PC-3 (cell line): ENCODE results near the gene PIAS3. TPM values are rescaled to one million over a fixed set of nuclear protein-coding genes. Genes with fewer than 3 reads are reported as not detected.
A peak's percentile ranks its signal among the peaks of the same experiment; 100 is the strongest.

ENCODE experiments used
- ATAC-seq: fragments of 200-7000 bp; cut with Tn5 transposase; 2 replicates; pipeline ENCODE4 v1.9.1; 2020; ENCODE audit warnings: mild to moderate bottlenecking, moderate library complexity
- Bru-seq: library from RNA; stranded (reverse); fragments of 400-500 nt; gene quantifications from one replicate; lab custom pipeline; 2021; lab: Mats Ljungman, UMichigan
- BruChase-seq, 2 experiments: library from RNA; stranded (reverse); fragments of 400-500 nt; gene quantifications; one replicate each; lab custom pipeline; 2021; lab: Mats Ljungman, UMichigan
- BruUV-seq: library from RNA; stranded (reverse); fragments of 400-500 nt; replicated peaks from 2 replicates; lab custom pipeline; 2021; lab: Mats Ljungman, UMichigan
- CTCF ChIA-PET: fragments of 300-600 bp; sonication (Branson Sonifier 250); formaldehyde crosslinking; loops from one replicate; lab custom pipeline; 2022; ENCODE audit warnings: antibody characterized with exemption; lab: Charles Lee
- POLR2A ChIA-PET: fragments of 300-600 bp; sonication (Branson Sonifier 250); formaldehyde crosslinking; loops from one replicate; lab custom pipeline; 2022; ENCODE audit warnings: antibody characterized with exemption; ENCODE audit not compliant: unreplicated experiment; lab: Charles Lee
- DNase-seq: peaks from one replicate; pipeline ENCODE4 v3.0.0-alpha.2; 2015
- H2AFZ ChIP-seq: fragments of 300-600 bp; sonication (generic); 2 replicates; pipeline ENCODE4 v1.6.0; 2016; ENCODE audit warnings: antibody characterized with exemption, low read length
- H3F3A ChIP-seq: fragments of 300-600 bp; sonication (generic); one replicate; pipeline ENCODE4 v1.6.0; 2017; ENCODE audit warnings: antibody characterized with exemption, low read length, control low read depth, mild to moderate bottlenecking; ENCODE audit not compliant: unreplicated experiment
- H3K27ac ChIP-seq: fragments of 300-600 bp; sonication (generic); 2 replicates; pipeline ENCODE4 v1.5.1; 2016; ENCODE audit warnings: mild to moderate bottlenecking, low read length
- H3K27me3 ChIP-seq: fragments of 300-600 bp; sonication (generic); 2 replicates; pipeline ENCODE4 v1.6.1; 2016; ENCODE audit warnings: low read length, mixed read lengths
- H3K36me3 ChIP-seq: fragments of 300-600 bp; sonication (generic); 2 replicates; pipeline ENCODE4 v1.6.1; 2016; ENCODE audit warnings: low read depth, mixed run types, low read length, mixed read lengths
- H3K4me1 ChIP-seq: fragments of 300-600 bp; sonication (generic); 2 replicates; pipeline ENCODE4 v1.5.1; 2016; ENCODE audit warnings: low read length; ENCODE audit not compliant: insufficient read depth
- H3K4me2 ChIP-seq: fragments of 300-600 bp; sonication (generic); 2 replicates; pipeline ENCODE4 v1.6.0; 2016; ENCODE audit warnings: low read length
- H3K4me3 ChIP-seq: fragments of 300-600 bp; sonication (generic); 2 replicates; pipeline ENCODE4 v1.5.1; 2016; ENCODE audit warnings: mild to moderate bottlenecking, low read length, mixed read lengths
- H3K79me2 ChIP-seq: fragments of 300-600 bp; sonication (generic); 2 replicates; pipeline ENCODE4 v1.6.1; 2017; ENCODE audit warnings: low read length, mixed read lengths
- H3K9ac ChIP-seq: fragments of 300-600 bp; sonication (generic); 2 replicates; pipeline ENCODE4 v1.6.0; 2016; ENCODE audit warnings: mild to moderate bottlenecking, low read length
- H3K9me2 ChIP-seq: fragments of 300-600 bp; sonication (generic); replicated peaks from 2 replicates; pipeline ENCODE4 v1.6.1; 2016; ENCODE audit warnings: mixed run types, low read length, mixed read lengths
- H3K9me3 ChIP-seq: fragments of 300-600 bp; sonication (generic); 2 replicates; pipeline ENCODE4 v1.6.1; 2016; ENCODE audit warnings: low read length, mixed read lengths
- H4K20me1 ChIP-seq: fragments of 300-600 bp; sonication (generic); 2 replicates; pipeline ENCODE4 v1.6.1; 2016; ENCODE audit warnings: low read length, mixed read lengths
- EZH2 ChIP-seq: fragments of 300-600 bp; sonication (generic); IDR thresholded peaks from one replicate; pipeline ENCODE4 v1.6.1; 2017; ENCODE audit warnings: antibody characterized with exemption, mild to moderate bottlenecking, low read length; ENCODE audit not compliant: unreplicated experiment
- EZH2phosphoT487 ChIP-seq: fragments of 300-600 bp; sonication (generic); IDR thresholded peaks from 2 replicates; pipeline ENCODE4 v1.6.1; 2018; ENCODE audit warnings: mild to moderate bottlenecking, antibody characterized with exemption, low read length, borderline replicate concordance
- intact Hi-C: fragments of 100-400 bp; cut with micrococcal nuclease; formaldehyde crosslinking; loops from 2 replicates; pipeline ENCODE4 v1.9.0; 2023
- long read RNA-seq: library from polyadenylated mRNA; unstranded; transcript quantifications from one replicate; pipeline ENCODE4 v2.0.0, GENCODE V29; 2021; ENCODE audit not compliant: unreplicated experiment
- total RNA-seq: library from RNA; depleted of rRNA; stranded (reverse); fragments of >200 nt; gene quantifications from 2 replicates; pipeline ENCODE4 v1.2.3, GENCODE V29; 2014; rRNA removed
- TF ChIP-seq, protein P1 (sequence below): fragments of 300-600 bp; sonication (generic); conservative IDR thresholded peaks from 2 replicates; pipeline ENCODE4 v1.5.1; 2017; ENCODE audit warnings: antibody characterized with exemption, low read depth, mild to moderate bottlenecking, low read length

PIAS3 gene
- 25.2 and 27.2 TPM in 2 replicates for total RNA-seq
- percentile 88 among the genes with signal in this experiment for Bru-seq, nascent RNA
- BruChase-seq, experiment 1, labeled RNA remaining after a 6-hour chase = percentile 95 among the genes with signal in this experiment
- percentile 95 among the genes with signal in this experiment for BruChase-seq, experiment 2, labeled RNA remaining after a 2-hour chase
- long read RNA-seq, transcript PIAS3-203 (14 exons, 2,901 nt) = minor isoform, 9 of 131 reads
- long read RNA-seq, transcript PIAS3-207 (7 exons, 2,679 nt) = major isoform, 12 of 131 reads
- long read RNA-seq, partial matches to known transcripts = 82 of 131 reads
- long read RNA-seq, other reads (novel, unspliced or antisense) = 28 of 131 reads

DNA sequence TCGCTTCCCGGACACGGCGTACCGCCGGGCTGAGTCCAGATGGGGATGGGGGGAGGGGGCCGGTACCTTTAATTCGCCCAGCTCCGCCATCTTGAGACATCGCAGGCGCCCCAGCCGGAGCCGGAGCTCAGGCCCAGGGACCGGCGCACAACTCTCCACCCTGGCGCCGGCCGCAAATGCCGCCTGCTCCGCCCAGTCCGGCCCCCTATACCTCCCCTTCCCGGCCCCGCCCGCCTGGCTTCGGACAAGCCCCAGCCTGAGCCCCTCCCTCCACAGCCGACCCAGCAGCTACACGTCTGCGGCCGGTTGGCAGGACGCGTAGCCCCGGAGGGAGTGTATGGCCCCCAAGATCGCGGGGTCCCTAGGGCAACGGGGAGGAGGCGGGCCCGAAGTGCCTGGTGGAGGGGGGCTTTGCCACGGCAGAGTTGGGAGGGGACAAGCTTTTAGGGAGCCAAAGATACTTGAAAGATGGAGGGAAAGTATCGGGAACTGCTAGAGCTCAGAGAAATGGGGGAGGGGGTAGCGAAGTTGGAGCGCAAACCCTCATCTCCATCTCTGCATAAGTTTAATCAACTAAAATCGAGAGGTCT lies at the start of gene PIAS3:
Gene PIAS3 (minus strand): TSS at position 181 of the 590 bp plus-strand sequence. CDS start 91 bp downstream, at position 90.
- Histone ChIP-seq H2AFZ (peak within 1 kb of the TSS; percentile 93), H3K4me1 (peaks cover 11% of the 10 kb centered on the region), H3K9me2 (no peaks in the 10 kb centered on the region), H3K9ac (peak within 1 kb of the TSS; percentile 37), H3K9me3 (no peaks in the 10 kb centered on the region), H3K4me2 (peak within 1 kb of the TSS; percentile 84), H3K27me3 (no peaks in the 10 kb centered on the region), H3K4me3 (peak within 1 kb of the TSS; percentile 79), H3K36me3 (peaks cover 22% of the 10 kb centered on the region; the same call in 1 of the 2 replicates), H3F3A (no peaks in the 10 kb centered on the region), H3K27ac (peak within 1 kb of the TSS; percentile 10), H4K20me1 (no peaks in the 10 kb centered on the region), H3K79me2 (peaks cover 15% of the 10 kb centered on the region)
- TSS peak; percentile 81 for BruUV-seq
- intact Hi-C loops = loop anchor here (1.0 to 2.0 kb wide), 5 partner anchors 33 to 105 kb away; partner anchors contain the start of genes ANKRD34A, PEX11B, POLR3GL and RBM8A
- ChIA-PET CTCF (interaction anchor here (0.5 to 1.9 kb wide), 8 partner anchors 9 to 173 kb away, joined by 3 to 35 read pairs (median 5); partner anchors contain the start of genes ANKRD34A, NUDT17 and POLR3GL), POLR2A (interaction anchor here (0.6 to 1.8 kb wide), 14 partner anchors 12 to 578 kb away, joined by 3 to 9 read pairs (median 4); partner anchors contain the start of genes ANKRD34A, LIX1L, POLR3GL and RBM8A)
- ATAC-seq (peak; percentile 88), DNase-seq (peak; percentile 95)
- TF ChIP-seq, protein P1, sequence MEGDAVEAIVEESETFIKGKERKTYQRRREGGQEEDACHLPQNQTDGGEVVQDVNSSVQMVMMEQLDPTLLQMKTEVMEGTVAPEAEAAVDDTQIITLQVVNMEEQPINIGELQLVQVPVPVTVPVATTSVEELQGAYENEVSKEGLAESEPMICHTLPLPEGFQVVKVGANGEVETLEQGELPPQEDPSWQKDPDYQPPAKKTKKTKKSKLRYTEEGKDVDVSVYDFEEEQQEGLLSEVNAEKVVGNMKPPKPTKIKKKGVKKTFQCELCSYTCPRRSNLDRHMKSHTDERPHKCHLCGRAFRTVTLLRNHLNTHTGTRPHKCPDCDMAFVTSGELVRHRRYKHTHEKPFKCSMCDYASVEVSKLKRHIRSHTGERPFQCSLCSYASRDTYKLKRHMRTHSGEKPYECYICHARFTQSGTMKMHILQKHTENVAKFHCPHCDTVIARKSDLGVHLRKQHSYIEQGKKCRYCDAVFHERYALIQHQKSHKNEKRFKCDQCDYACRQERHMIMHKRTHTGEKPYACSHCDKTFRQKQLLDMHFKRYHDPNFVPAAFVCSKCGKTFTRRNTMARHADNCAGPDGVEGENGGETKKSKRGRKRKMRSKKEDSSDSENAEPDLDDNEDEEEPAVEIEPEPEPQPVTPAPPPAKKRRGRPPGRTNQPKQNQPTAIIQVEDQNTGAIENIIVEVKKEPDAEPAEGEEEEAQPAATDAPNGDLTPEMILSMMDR = no peak
- no peak for TF ChIP-seq EZH2phosphoT487
- no peak for TF ChIP-seq EZH2

DNA sequence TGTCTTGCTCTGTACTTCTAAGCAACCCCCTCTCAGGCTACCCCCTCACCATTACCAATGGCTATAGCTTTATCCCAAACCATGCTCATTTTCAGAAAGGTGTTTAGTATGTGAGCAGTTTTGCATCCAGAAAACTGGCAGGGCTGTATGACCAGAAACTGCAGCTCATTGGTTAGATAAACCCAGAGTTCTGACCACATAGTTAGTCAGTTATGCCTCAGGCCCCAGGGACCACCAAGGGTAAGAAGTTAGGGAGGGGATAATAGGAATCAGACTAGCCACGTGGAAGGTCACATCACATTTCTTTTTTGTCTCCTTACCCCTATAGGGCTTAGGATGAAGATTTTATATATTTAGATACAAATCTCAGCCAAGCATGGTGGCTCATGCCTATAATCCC lies 49.8 kb upstream of the PIAS3 start:
- no peak for DNase-seq
- H3K4me1 ChIP-seq = peaks cover 11% of the 10 kb centered on the region
- H3K79me2 ChIP-seq = no peaks in the 10 kb centered on the region
- no peak overlapping the region for H2AFZ ChIP-seq
- H3K9me2 ChIP-seq = no peaks in the 10 kb centered on the region
- H3K4me2 ChIP-seq = no peak overlapping the region
- no peaks in the 10 kb centered on the region for H3F3A ChIP-seq
- CTCF ChIA-PET = interaction anchor here (3.0 kb wide), 1 partner anchor 17 kb away, joined by 29 read pairs; no protein-coding TSS in a partner anchor
- no peak overlapping the region for H3K27ac ChIP-seq
- BruUV-seq = no TSS peak
- peaks cover 11% of the 10 kb centered on the region; the same call in 1 of the 2 replicates for H3K36me3 ChIP-seq
- no peak for ATAC-seq
- intact Hi-C loops = no loop called here
- no peaks in the 10 kb centered on the region for H3K9me3 ChIP-seq
- no peaks in the 10 kb centered on the region for H4K20me1 ChIP-seq
- POLR2A ChIA-PET = interaction anchor here (0.5 kb wide), 1 partner anchor 16 kb away, joined by 4 read pairs; no protein-coding TSS in a partner anchor
- H3K27me3 ChIP-seq = no peaks in the 10 kb centered on the region
- H3K4me3 ChIP-seq = no peak overlapping the region
- TF ChIP-seq EZH2phosphoT487 (no peak), EZH2 (no peak)
- TF ChIP-seq, protein P1 = no peak
- no peak overlapping the region for H3K9ac ChIP-seq
